Activated CD4-positive, alpha-beta T cell treated with anti-CD3 and anti-CD28 coated beads for 1 hour (primary cell): Measurements from ENCODE around the gene SOCS6.

Experiments
- DNase-seq: peaks from one replicate; pipeline ENCODE4 v3.0.0-alpha.2; 2020

The SOCS6 gene

GRCh38 chr18:70289351-70290312, 787 bp downstream of the SOCS6 start:
- no peak for DNase-seq

- no peak for DNase-seq
Observed at GRCh38 chr18:70290482-70291294, 1.8 kb downstream of the SOCS6 start.

GRCh38 chr18:70291295-70291574, 2.4 kb downstream of the SOCS6 start:
- no peak for DNase-seq

- no peak for DNase-seq
Observed at GRCh38 chr18:70292628-70293027, 3.8 kb downstream of the SOCS6 start.

GRCh38 chr18:70293166-70293565, 4.3 kb downstream of the SOCS6 start:
- DNase-seq: no peak

- DNase-seq: no peak
Observed at GRCh38 chr18:70294471-70295191, 5.8 kb downstream of the SOCS6 start.

- no peak for DNase-seq
Observed at GRCh38 chr18:70295192-70296188, 6.6 kb downstream of the SOCS6 start.

GRCh38 chr18:70296289-70296688, 7.4 kb downstream of the SOCS6 start:
- DNase-seq: no peak

GRCh38 chr18:70296781-70297180, 7.9 kb downstream of the SOCS6 start:
- no peak for DNase-seq

- no peak for DNase-seq
Observed at GRCh38 chr18:70299393-70299792, 10.5 kb downstream of the SOCS6 start.

GRCh38 chr18:70301667-70302066, 12.8 kb downstream of the SOCS6 start:
- no peak for DNase-seq

- no peak for DNase-seq
Observed at GRCh38 chr18:70308555-70309294, 19.9 kb downstream of the SOCS6 start.

- DNase-seq: no peak
Observed at GRCh38 chr18:70310560-70311320, 21.9 kb downstream of the SOCS6 start.

GRCh38 chr18:70311726-70312125, 22.9 kb downstream of the SOCS6 start:
- DNase-seq: no peak

GRCh38 chr18:70313640-70314039, 24.8 kb downstream of the SOCS6 start:
- no peak for DNase-seq

GRCh38 chr18:70314151-70314782, 25.4 kb downstream of the SOCS6 start:
- no peak for DNase-seq

- DNase-seq: no peak
Observed at GRCh38 chr18:70319187-70319586, 30.3 kb downstream of the SOCS6 start.

GRCh38 chr18:70321616-70322015, 32.8 kb downstream of the SOCS6 start:
- no peak for DNase-seq

GRCh38 chr18:70322385-70322784, 33.5 kb downstream of the SOCS6 start:
- DNase-seq: no peak

- no peak for DNase-seq
Observed at GRCh38 chr18:70322928-70323327, 34.1 kb downstream of the SOCS6 start.
